Measurements from ENCODE around the gene LNX1.

LNX1 gene

DNA sequence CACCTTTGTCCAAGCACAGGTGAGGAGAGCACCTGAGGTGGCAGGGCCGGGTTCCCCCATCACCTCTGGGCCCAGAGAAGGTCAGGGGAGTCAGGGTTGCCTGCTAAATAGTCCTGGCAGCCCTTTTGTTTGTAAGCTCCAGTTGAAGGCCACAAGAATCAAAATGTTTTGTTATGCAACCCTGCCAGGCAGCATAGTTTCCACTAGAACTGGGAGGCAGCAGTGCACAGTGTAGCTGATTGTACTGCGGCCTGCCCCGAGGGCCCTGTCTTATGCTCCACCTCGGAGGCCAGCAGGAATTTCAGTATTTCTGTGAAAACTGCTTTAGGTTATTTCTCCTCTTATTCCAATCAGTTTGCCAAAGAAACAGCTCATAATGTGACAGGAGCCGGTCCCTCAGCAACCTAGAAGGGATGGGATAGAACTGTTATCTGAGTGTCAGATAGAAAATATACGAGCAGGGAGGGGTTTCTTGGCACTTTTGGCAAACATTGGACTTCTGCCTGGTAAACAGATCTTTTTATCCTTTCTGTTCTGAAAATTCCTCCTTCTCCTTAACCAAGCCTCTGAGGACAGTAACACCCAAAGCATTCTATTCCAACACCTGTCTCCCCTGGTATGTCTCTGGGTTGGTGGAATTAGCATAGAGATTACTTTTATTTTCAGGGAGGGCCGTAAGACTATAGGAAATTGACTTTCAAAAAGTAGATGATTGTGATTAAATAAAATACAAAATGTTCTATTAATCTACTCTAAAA is 93.6 kb downstream of the LNX1 start:
- no peaks in the 10 kb centered on the region for H3K79me2 ChIP-seq (ENCODE audit: insufficient read depth, low read length)
- no peak overlapping the region for H3K4me3 ChIP-seq (ENCODE audit: low read length, poor library complexity, severe bottlenecking)
- H3K9ac ChIP-seq (ENCODE audit: low read depth, low read length, poor library complexity, severe bottlenecking) = no peak overlapping the region
- no peaks in the 10 kb centered on the region for H3F3A ChIP-seq (ENCODE audit: low read depth)
- no peaks in the 10 kb centered on the region for H3K9me2 ChIP-seq (replicated peaks; ENCODE audit: low read depth, low read length)
- H3K9me3 ChIP-seq (ENCODE audit: insufficient read depth, low read depth, low read length) = no peaks in the 10 kb centered on the region
- no peak overlapping the region for H2AFZ ChIP-seq (ENCODE audit: low read length)
- H3K4me1 ChIP-seq (ENCODE audit: insufficient read depth, low read length, poor library complexity, severe bottlenecking) = no peaks in the 10 kb centered on the region
- H3K4me2 ChIP-seq (ENCODE audit: low read depth, low read length, poor library complexity, severe bottlenecking) = no peak overlapping the region
- no peak for TF ChIP-seq EZH2phosphoT487 (IDR thresholded peaks at IDR 0.05; ENCODE audit: borderline replicate concordance)
- TF ChIP-seq, protein P1, sequence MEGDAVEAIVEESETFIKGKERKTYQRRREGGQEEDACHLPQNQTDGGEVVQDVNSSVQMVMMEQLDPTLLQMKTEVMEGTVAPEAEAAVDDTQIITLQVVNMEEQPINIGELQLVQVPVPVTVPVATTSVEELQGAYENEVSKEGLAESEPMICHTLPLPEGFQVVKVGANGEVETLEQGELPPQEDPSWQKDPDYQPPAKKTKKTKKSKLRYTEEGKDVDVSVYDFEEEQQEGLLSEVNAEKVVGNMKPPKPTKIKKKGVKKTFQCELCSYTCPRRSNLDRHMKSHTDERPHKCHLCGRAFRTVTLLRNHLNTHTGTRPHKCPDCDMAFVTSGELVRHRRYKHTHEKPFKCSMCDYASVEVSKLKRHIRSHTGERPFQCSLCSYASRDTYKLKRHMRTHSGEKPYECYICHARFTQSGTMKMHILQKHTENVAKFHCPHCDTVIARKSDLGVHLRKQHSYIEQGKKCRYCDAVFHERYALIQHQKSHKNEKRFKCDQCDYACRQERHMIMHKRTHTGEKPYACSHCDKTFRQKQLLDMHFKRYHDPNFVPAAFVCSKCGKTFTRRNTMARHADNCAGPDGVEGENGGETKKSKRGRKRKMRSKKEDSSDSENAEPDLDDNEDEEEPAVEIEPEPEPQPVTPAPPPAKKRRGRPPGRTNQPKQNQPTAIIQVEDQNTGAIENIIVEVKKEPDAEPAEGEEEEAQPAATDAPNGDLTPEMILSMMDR (conservative IDR thresholded peaks at IDR 0.05; ENCODE audit: low read length) = no peak
- no peaks in the 10 kb centered on the region for H4K20me1 ChIP-seq (ENCODE audit: insufficient read depth, low read length, poor library complexity, severe bottlenecking)
- H3K36me3 ChIP-seq (ENCODE audit: insufficient read depth, low read length) = no peaks in the 10 kb centered on the region
- no peaks in the 10 kb centered on the region for H3K27me3 ChIP-seq (ENCODE audit: insufficient read depth, low read length, poor library complexity, severe bottlenecking)

DNA sequence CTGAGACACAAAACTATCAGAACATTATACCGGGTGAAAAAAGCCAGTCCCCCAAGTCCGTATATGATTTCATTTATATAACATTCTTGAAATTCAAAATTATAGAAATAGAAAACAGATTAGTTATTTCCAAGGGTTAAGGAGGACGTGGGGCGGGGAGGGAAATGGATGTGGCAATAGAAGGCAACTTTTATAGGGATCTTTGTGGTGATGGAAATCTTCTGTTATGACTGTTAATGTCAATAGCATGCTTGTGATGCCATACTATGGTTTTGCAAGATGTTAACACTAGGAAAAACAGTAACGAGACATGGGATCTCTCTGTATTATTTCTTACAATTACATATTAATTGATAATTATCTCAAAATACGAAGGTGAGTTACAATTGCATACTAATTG is 96.4 kb downstream of the LNX1 start:
- H3K36me3 ChIP-seq (ENCODE audit: insufficient read depth, low read length) = no peaks in the 10 kb centered on the region
- no peaks in the 10 kb centered on the region for H3K9me3 ChIP-seq (ENCODE audit: insufficient read depth, low read depth, low read length)

GRCh38 chr4:53490965-53491622 is 100.2 kb downstream of the LNX1 start:
- Histone ChIP-seq H3K79me2 (ENCODE audit: insufficient read depth, low read length) (no peaks in the 10 kb centered on the region), H3K4me2 (ENCODE audit: low read depth, low read length, poor library complexity, severe bottlenecking) (no peak overlapping the region), H3F3A (ENCODE audit: low read depth) (no peaks in the 10 kb centered on the region), H3K4me1 (ENCODE audit: insufficient read depth, low read length, poor library complexity, severe bottlenecking) (no peaks in the 10 kb centered on the region), H3K9me2 (replicated peaks; ENCODE audit: low read depth, low read length) (no peaks in the 10 kb centered on the region), H3K9ac (ENCODE audit: low read depth, low read length, poor library complexity, severe bottlenecking) (no peak overlapping the region), H3K36me3 (ENCODE audit: insufficient read depth, low read length) (no peaks in the 10 kb centered on the region), H3K9me3 (ENCODE audit: insufficient read depth, low read depth, low read length) (no peaks in the 10 kb centered on the region), H4K20me1 (ENCODE audit: insufficient read depth, low read length, poor library complexity, severe bottlenecking) (no peaks in the 10 kb centered on the region), H3K4me3 (ENCODE audit: low read length, poor library complexity, severe bottlenecking) (no peak overlapping the region), H2AFZ (ENCODE audit: low read length) (no peak overlapping the region), H3K27me3 (ENCODE audit: insufficient read depth, low read length, poor library complexity, severe bottlenecking) (no peaks in the 10 kb centered on the region)
- TF ChIP-seq, protein P1 (conservative IDR thresholded peaks at IDR 0.05; ENCODE audit: low read length) = peak; percentile 79
- TF ChIP-seq EZH2phosphoT487 (IDR thresholded peaks at IDR 0.05; ENCODE audit: borderline replicate concordance) = no peak

More for the DNA sequence above, 96.4 kb downstream of the LNX1 start:
- H3K9ac ChIP-seq (ENCODE audit: low read depth, low read length, poor library complexity, severe bottlenecking) = no peak overlapping the region
- no peaks in the 10 kb centered on the region for H3K27me3 ChIP-seq (ENCODE audit: insufficient read depth, low read length, poor library complexity, severe bottlenecking)
- no peak overlapping the region for H3K4me2 ChIP-seq (ENCODE audit: low read depth, low read length, poor library complexity, severe bottlenecking)
- H3K4me3 ChIP-seq (ENCODE audit: low read length, poor library complexity, severe bottlenecking) = no peak overlapping the region
- H3F3A ChIP-seq (ENCODE audit: low read depth) = no peaks in the 10 kb centered on the region
- H4K20me1 ChIP-seq (ENCODE audit: insufficient read depth, low read length, poor library complexity, severe bottlenecking) = no peaks in the 10 kb centered on the region
- no peaks in the 10 kb centered on the region for H3K4me1 ChIP-seq (ENCODE audit: insufficient read depth, low read length, poor library complexity, severe bottlenecking)
- no peak for TF ChIP-seq EZH2phosphoT487 (IDR thresholded peaks at IDR 0.05; ENCODE audit: borderline replicate concordance)
- TF ChIP-seq, protein P1 (conservative IDR thresholded peaks at IDR 0.05; ENCODE audit: low read length) = no peak
- no peak overlapping the region for H2AFZ ChIP-seq (ENCODE audit: low read length)
- no peaks in the 10 kb centered on the region for H3K79me2 ChIP-seq (ENCODE audit: insufficient read depth, low read length)
- H3K9me2 ChIP-seq (replicated peaks; ENCODE audit: low read depth, low read length) = no peaks in the 10 kb centered on the region

All from Loucy (cell line).